ENCODE results near the gene EBI3. TPM values are rescaled to one million over a fixed set of nuclear protein-coding genes. Genes with fewer than 3 reads are reported as not detected.
A peak's percentile ranks its signal among the peaks of the same experiment; 100 is the strongest.
"Not testable (repeated sequence)": the region's sequence is repeated elsewhere in the genome, so short reads cannot be mapped to it uniquely, and the experiment has no call there.

EBI3 gene
- total RNA-seq, 1 experiment from 2014 or later: not detected

DNA sequence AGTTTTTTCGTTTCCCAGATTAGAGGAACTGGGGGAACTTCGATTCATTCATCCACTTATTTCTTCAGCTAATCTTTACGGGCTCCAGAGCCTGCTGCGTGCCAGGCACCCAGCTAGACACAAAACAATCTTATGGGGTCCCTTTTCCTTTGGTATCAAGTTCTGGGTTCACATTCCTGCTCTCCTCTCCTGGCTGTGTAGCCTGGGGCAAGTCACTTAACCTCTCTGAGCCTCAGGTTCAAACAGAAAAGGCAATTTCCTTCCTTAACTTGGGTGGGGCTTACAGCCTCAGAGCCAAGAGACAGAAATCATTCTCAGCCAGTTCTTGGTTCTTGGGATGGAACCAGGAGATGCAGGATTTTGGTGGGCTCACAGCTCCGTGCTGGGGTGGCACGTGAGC lies 55.7 kb downstream of the EBI3 start:
- Histone ChIP-seq H4K20me1 (ENCODE audit: insufficient read depth) (no peaks in the 10 kb centered on the region), H3K27ac (no peak overlapping the region), H3K9me3 (ENCODE audit: insufficient read depth, low read depth) (no peaks in the 10 kb centered on the region), H3K4me3 (no peak overlapping the region), H3F3A (ENCODE audit: insufficient read depth, low read depth) (no peaks in the 10 kb centered on the region), H3K79me2 (ENCODE audit: low read depth) (no peaks in the 10 kb centered on the region), H3K27me3 (ENCODE audit: insufficient read depth, low read depth) (no peaks in the 10 kb centered on the region), H3K4me2 (peak overlapping the region; percentile 42; the same call in 1 of the 2 replicates), H3K4me1 (replicated peaks; ENCODE audit: insufficient read depth) (no peaks in the 10 kb centered on the region), H3K9me2 (ENCODE audit: insufficient read depth) (no peaks in the 10 kb centered on the region), H3K36me3 (ENCODE audit: low read depth) (no peaks in the 10 kb centered on the region), H2AFZ (no peak overlapping the region)
- intact Hi-C loops (cut with micrococcal nuclease; ENCODE audit: unreplicated experiment): no loop called here
- DNase-seq: no peak
- TF ChIP-seq CTCF (conservative IDR thresholded peaks at IDR 0.05) (no peak), EZH2 (IDR thresholded peaks at IDR 0.05; ENCODE audit: low read depth) (no peak)
- ChIA-PET POLR2A (ENCODE audit: unreplicated experiment) (no interaction called here), CTCF (no interaction called here)
- BruUV-seq (replicated peaks): no TSS peak

DNA sequence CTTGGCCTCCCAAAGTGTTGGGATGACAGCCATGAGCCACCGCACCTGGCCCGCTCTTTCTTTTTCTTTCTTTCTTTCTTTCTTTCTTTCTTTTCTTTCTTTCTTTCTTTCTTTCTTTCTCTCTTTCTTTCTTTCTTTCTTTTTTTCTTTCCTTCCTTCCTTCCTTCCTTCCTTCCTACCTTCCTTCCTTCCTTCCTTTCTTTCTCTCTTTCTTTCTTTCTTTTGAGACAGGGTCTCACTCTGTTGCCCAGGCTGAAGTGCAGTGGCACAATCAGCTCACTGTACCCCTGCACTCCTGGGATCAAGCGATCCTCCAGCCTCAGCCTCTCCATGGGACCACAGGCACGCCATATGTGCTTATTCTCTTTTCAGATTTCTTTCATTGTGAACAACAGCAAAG lies 56.8 kb downstream of the EBI3 start:
- H3K36me3 ChIP-seq (ENCODE audit: low read depth); BruUV-seq (replicated peaks); H3K9me2 ChIP-seq (ENCODE audit: insufficient read depth); CTCF ChIA-PET; H3K27me3 ChIP-seq (ENCODE audit: insufficient read depth, low read depth); POLR2A ChIA-PET (ENCODE audit: unreplicated experiment); H4K20me1 ChIP-seq (ENCODE audit: insufficient read depth); H3K27ac ChIP-seq; H3K4me2 ChIP-seq; H2AFZ ChIP-seq; intact Hi-C loops (cut with micrococcal nuclease; ENCODE audit: unreplicated experiment); H3K9me3 ChIP-seq (ENCODE audit: insufficient read depth, low read depth); H3K79me2 ChIP-seq (ENCODE audit: low read depth); DNase-seq; H3K4me3 ChIP-seq; H3F3A ChIP-seq (ENCODE audit: insufficient read depth, low read depth); H3K4me1 ChIP-seq (replicated peaks; ENCODE audit: insufficient read depth): not testable (repeated sequence)

Other genes with a start within 250 kb of the EBI3 start
- gene EEF2, start 244.1 kb upstream of the EBI3 start, total RNA-seq (2021): 1,471 and 1,742 TPM in 2 replicates
- 25.5 and 26.5 TPM in 2 replicates for gene PIAS4, start 221.8 kb upstream of the EBI3 start, total RNA-seq (2021)
- 41.2 and 48.2 TPM in 2 replicates for gene ZBTB7A, start 162.6 kb upstream of the EBI3 start, total RNA-seq (2021)
- gene MAP2K2, start 105.4 kb upstream of the EBI3 start, total RNA-seq (2021): 160 and 211 TPM in 2 replicates
- not detected in 2 replicates for gene CREB3L3, start 75.9 kb upstream of the EBI3 start, total RNA-seq (2021)
- gene SIRT6, start 47.0 kb upstream of the EBI3 start, total RNA-seq (2021): 22.2 and 23.2 TPM in 2 replicates
- 0.79 and 1.0 TPM in 2 replicates for gene ANKRD24, start 46.8 kb upstream of the EBI3 start, total RNA-seq (2021)
- gene YJU2, start 17.6 kb downstream of the EBI3 start, total RNA-seq (2021): 8.7 and 11.0 TPM in 2 replicates
- gene SHD, start 49.7 kb downstream of the EBI3 start, total RNA-seq (2021): not detected in 2 replicates
- not detected in 2 replicates for gene TMIGD2, start 72.9 kb downstream of the EBI3 start, total RNA-seq (2021)
- gene FSD1, start 75.1 kb downstream of the EBI3 start, total RNA-seq (2021): not detected in 2 replicates
- 26.9 and 29.8 TPM in 2 replicates for gene STAP2, start 109.3 kb downstream of the EBI3 start, total RNA-seq (2021)
- gene MPND, start 114.0 kb downstream of the EBI3 start, total RNA-seq (2021): 12.6 and 19.1 TPM in 2 replicates
- 45.8 and 49.2 TPM in 2 replicates for gene SH3GL1, start 171.0 kb downstream of the EBI3 start, total RNA-seq (2021)
- 24.3 and 30.0 TPM in 2 replicates for gene CHAF1A, start 173.1 kb downstream of the EBI3 start, total RNA-seq (2021)
- gene UBXN6, start 228.3 kb downstream of the EBI3 start, total RNA-seq (2021): 79.4 and 94.7 TPM in 2 replicates
- gene HDGFL2, start 242.8 kb downstream of the EBI3 start, total RNA-seq (2021): 50.8 and 60.2 TPM in 2 replicates

All from PC-9 (cell line).